Astrocyte (in vitro differentiated cells and primary cell): Measurements from ENCODE around the gene IQCK. TPM values are rescaled to one million over a fixed set of nuclear protein-coding genes. Genes with fewer than 3 reads are reported as not detected.
"Not testable (repeated sequence)": the region's sequence is repeated elsewhere in the genome, so short reads cannot be mapped to it uniquely, and the experiment has no call there.

Experiments used
- DNase-seq: peaks from one replicate; pipeline ENCODE4 v3.0.0-alpha.2; 2010; ENCODE audit warnings: low read depth
- FAIRE-seq: peaks from 2 replicates; lab custom pipeline; 2011; peaks lifted over from hg19 to GRCh38; lab: Jason Lieb, UNC
- H2AFZ ChIP-seq: 2 replicates; pipeline ENCODE4 v1.6.0; 2012; ENCODE audit warnings: low read depth, low read length, inconsistent platforms
- H3K27ac ChIP-seq: 2 replicates; pipeline ENCODE4 v1.5.1; 2011; ENCODE audit warnings: low read depth, low read length, inconsistent platforms
- H3K27me3 ChIP-seq: 2 replicates; pipeline ENCODE4 v1.6.0; 2011; ENCODE audit warnings: low read length, inconsistent platforms; ENCODE audit not compliant: insufficient read depth
- H3K36me3 ChIP-seq: 2 replicates; pipeline ENCODE4 v1.5.1; 2011; ENCODE audit warnings: low read length, inconsistent platforms; ENCODE audit not compliant: insufficient read depth
- H3K4me1 ChIP-seq: 2 replicates; pipeline ENCODE4 v1.5.1; 2011; ENCODE audit warnings: low read length, inconsistent platforms; ENCODE audit not compliant: insufficient read depth
- H3K4me2 ChIP-seq: 2 replicates; pipeline ENCODE4 v1.6.0; 2012; ENCODE audit warnings: low read length, inconsistent platforms
- H3K4me3 ChIP-seq: 2 replicates; pipeline ENCODE4 v1.5.1; 2011; ENCODE audit warnings: low read depth, mild to moderate bottlenecking, low read length, inconsistent platforms; ENCODE audit not compliant: insufficient read depth
- H3K79me2 ChIP-seq: 2 replicates; pipeline ENCODE4 v1.6.0; 2012; ENCODE audit warnings: mild to moderate bottlenecking, low read length, inconsistent platforms; ENCODE audit not compliant: insufficient read depth
- H3K9ac ChIP-seq: 2 replicates; pipeline ENCODE4 v1.6.0; 2012; ENCODE audit warnings: mild to moderate bottlenecking, low read length, inconsistent platforms
- H3K9me3 ChIP-seq: 2 replicates; pipeline ENCODE4 v1.5.1; 2012; ENCODE audit warnings: low read depth, mild to moderate bottlenecking, low read length, inconsistent platforms; ENCODE audit not compliant: insufficient read depth
- H4K20me1 ChIP-seq: 2 replicates; pipeline ENCODE4 v1.6.0; 2012; ENCODE audit warnings: low read length, inconsistent platforms; ENCODE audit not compliant: insufficient read depth
- H3K27ac Mint-ChIP-seq: one replicate; pipeline ENCODE4 v1.8.0; 2021; ENCODE audit warnings: mild to moderate bottlenecking, mixed read lengths; ENCODE audit not compliant: unreplicated experiment
- H3K27me3 Mint-ChIP-seq: one replicate; pipeline ENCODE4 v1.8.0; 2021; ENCODE audit warnings: low read depth, mixed read lengths; ENCODE audit not compliant: unreplicated experiment
- H3K36me3 Mint-ChIP-seq: one replicate; pipeline ENCODE4 v1.8.0; 2021; ENCODE audit warnings: low read depth, mixed read lengths; ENCODE audit not compliant: unreplicated experiment
- H3K4me1 Mint-ChIP-seq: one replicate; pipeline ENCODE4 v1.8.0; 2021; ENCODE audit warnings: low read depth, mixed read lengths; ENCODE audit not compliant: unreplicated experiment
- H3K4me3 Mint-ChIP-seq: one replicate; pipeline ENCODE4 v1.8.0; 2021; ENCODE audit warnings: mild to moderate bottlenecking, moderate library complexity, mixed read lengths; ENCODE audit not compliant: unreplicated experiment
- H3K9me3 Mint-ChIP-seq: one replicate; pipeline ENCODE4 v1.8.0; 2021; ENCODE audit warnings: mild to moderate bottlenecking, mixed read lengths; ENCODE audit not compliant: unreplicated experiment
- EZH2 ChIP-seq: IDR thresholded peaks from 2 replicates; pipeline ENCODE4 v1.6.1; 2012; ENCODE audit warnings: mild to moderate bottlenecking, low read length, inconsistent platforms; ENCODE audit not compliant: insufficient read depth
- total RNA-seq: library from RNA; stranded (reverse); gene quantifications from 2 replicates; pipeline ENCODE4 v1.2.1, GENCODE V29; 2021
- TF ChIP-seq, protein P1 (sequence below): IDR thresholded peaks from 2 replicates; pipeline ENCODE4 v1.5.1; 2011; ENCODE audit warnings: low read depth, mild to moderate bottlenecking, inconsistent platforms, low read length, moderate library complexity; ENCODE audit not compliant: insufficient read depth

The IQCK gene
- total RNA-seq, 1 donor from 2014 or later: 5.9 TPM

- H2AFZ ChIP-seq: no peak overlapping the region
- no peak overlapping the region for H3K4me3 ChIP-seq
- no peak overlapping the region for H3K9ac ChIP-seq
- no peaks in the 10 kb centered on the region for H3K36me3 ChIP-seq
- Mint-ChIP-seq H3K4me3 (no peak overlapping the region), H3K27me3 (no peaks in the 10 kb centered on the region), H3K36me3 (peaks cover 10% of the 10 kb centered on the region), H3K27ac (no peak overlapping the region), H3K4me1 (peaks cover 9% of the 10 kb centered on the region), H3K9me3 (no peaks in the 10 kb centered on the region)
- no peaks in the 10 kb centered on the region for H3K79me2 ChIP-seq
- peaks cover 7% of the 10 kb centered on the region for H3K4me1 ChIP-seq
- no peak overlapping the region for H3K27ac ChIP-seq
- H3K4me2 ChIP-seq: no peak overlapping the region
- TF ChIP-seq, protein P1, sequence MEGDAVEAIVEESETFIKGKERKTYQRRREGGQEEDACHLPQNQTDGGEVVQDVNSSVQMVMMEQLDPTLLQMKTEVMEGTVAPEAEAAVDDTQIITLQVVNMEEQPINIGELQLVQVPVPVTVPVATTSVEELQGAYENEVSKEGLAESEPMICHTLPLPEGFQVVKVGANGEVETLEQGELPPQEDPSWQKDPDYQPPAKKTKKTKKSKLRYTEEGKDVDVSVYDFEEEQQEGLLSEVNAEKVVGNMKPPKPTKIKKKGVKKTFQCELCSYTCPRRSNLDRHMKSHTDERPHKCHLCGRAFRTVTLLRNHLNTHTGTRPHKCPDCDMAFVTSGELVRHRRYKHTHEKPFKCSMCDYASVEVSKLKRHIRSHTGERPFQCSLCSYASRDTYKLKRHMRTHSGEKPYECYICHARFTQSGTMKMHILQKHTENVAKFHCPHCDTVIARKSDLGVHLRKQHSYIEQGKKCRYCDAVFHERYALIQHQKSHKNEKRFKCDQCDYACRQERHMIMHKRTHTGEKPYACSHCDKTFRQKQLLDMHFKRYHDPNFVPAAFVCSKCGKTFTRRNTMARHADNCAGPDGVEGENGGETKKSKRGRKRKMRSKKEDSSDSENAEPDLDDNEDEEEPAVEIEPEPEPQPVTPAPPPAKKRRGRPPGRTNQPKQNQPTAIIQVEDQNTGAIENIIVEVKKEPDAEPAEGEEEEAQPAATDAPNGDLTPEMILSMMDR: no peak
- TF ChIP-seq EZH2: no peak
- no peak for DNase-seq
- no peaks in the 10 kb centered on the region for H3K9me3 ChIP-seq
- FAIRE-seq: no peak
- no peaks in the 10 kb centered on the region for H4K20me1 ChIP-seq
- no peaks in the 10 kb centered on the region for H3K27me3 ChIP-seq
These were observed 43.6 kb upstream of the IQCK start for GRCh38 chr16:19674485-19674884.

GRCh38 chr16:19677402-19677801 is 40.7 kb upstream of the IQCK start:
- Histone ChIP-seq H3K4me2 (no peak overlapping the region), H2AFZ (no peak overlapping the region), H3K27ac (no peak overlapping the region), H3K36me3 (no peaks in the 10 kb centered on the region), H3K4me1 (peaks cover 1% of the 10 kb centered on the region), H4K20me1 (no peaks in the 10 kb centered on the region), H3K9me3 (no peaks in the 10 kb centered on the region), H3K4me3 (no peak overlapping the region), H3K27me3 (no peaks in the 10 kb centered on the region), H3K79me2 (no peaks in the 10 kb centered on the region), H3K9ac (no peak overlapping the region)
- Mint-ChIP-seq H3K4me1 (peaks cover 4% of the 10 kb centered on the region), H3K27ac (no peak overlapping the region), H3K27me3 (no peaks in the 10 kb centered on the region), H3K36me3 (peaks cover 10% of the 10 kb centered on the region), H3K9me3 (no peaks in the 10 kb centered on the region), H3K4me3 (no peak overlapping the region)
- DNase-seq: no peak
- FAIRE-seq: no peak
- TF ChIP-seq, protein P1: no peak
- TF ChIP-seq EZH2: no peak

GRCh38 chr16:19678804-19679203 is 39.3 kb upstream of the IQCK start:
- Histone ChIP-seq H3K79me2 (no peaks in the 10 kb centered on the region), H3K9me3 (no peaks in the 10 kb centered on the region), H3K36me3 (peaks cover 5% of the 10 kb centered on the region), H3K9ac (no peak overlapping the region), H3K27me3 (no peaks in the 10 kb centered on the region), H3K4me3 (no peak overlapping the region), H3K27ac (no peak overlapping the region), H3K4me2 (no peak overlapping the region), H3K4me1 (no peaks in the 10 kb centered on the region), H2AFZ (no peak overlapping the region), H4K20me1 (no peaks in the 10 kb centered on the region)
- Mint-ChIP-seq H3K4me1 (no peaks in the 10 kb centered on the region), H3K27ac (no peak overlapping the region), H3K36me3 (peaks cover 18% of the 10 kb centered on the region), H3K9me3 (no peaks in the 10 kb centered on the region), H3K4me3 (no peak overlapping the region), H3K27me3 (no peaks in the 10 kb centered on the region)
- TF ChIP-seq, protein P1: no peak
- TF ChIP-seq EZH2: no peak
- DNase-seq: no peak
- FAIRE-seq: no peak

DNA sequence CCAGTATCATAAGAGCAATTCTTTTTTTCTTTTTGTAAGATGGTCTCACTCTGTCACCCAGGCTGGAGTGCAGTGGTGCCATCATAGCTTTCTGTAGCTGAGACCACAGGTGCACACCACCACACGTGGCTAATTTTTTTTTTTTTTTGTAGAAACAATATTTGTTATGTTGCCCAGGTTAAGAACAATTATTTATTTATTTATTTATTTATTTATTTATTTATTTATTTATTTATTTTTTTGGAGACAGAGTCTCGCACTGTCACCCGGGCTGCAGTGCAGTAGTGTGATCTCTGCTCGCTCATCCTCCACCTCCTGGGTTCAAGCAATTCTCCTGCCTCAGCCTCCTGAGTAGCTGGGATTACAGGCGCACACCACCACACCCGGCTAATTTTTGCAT is 38.8 kb upstream of the IQCK start:
- FAIRE-seq: not testable (repeated sequence)
- peaks cover 19% of the 10 kb centered on the region for H3K36me3 Mint-ChIP-seq

More for the DNA sequence above, 38.8 kb upstream of the IQCK start:
- not testable (repeated sequence) for H3K9me3 ChIP-seq, H2AFZ ChIP-seq, H3K4me2 ChIP-seq, H3K4me1 Mint-ChIP-seq, H3K9ac ChIP-seq, H3K9me3 Mint-ChIP-seq, H3K4me1 ChIP-seq, H3K27ac Mint-ChIP-seq, H3K79me2 ChIP-seq, H3K4me3 Mint-ChIP-seq, H3K36me3 ChIP-seq, H3K27me3 ChIP-seq, H3K4me3 ChIP-seq, DNase-seq, H4K20me1 ChIP-seq, H3K27me3 Mint-ChIP-seq, H3K27ac ChIP-seq
